ENCODE data around the gene SPRED2. TPM values are rescaled to one million over a fixed set of nuclear protein-coding genes. Genes with fewer than 3 reads are reported as not detected.

Gene SPRED2
- total and polyA plus RNA-seq, 3 donors from 2014 or later = 10.0 to 14.1 (median 11.3) TPM

- WGBS, 2 donors = 85 to 88% methylated on average over 2 of the region's 2 CpGs
- intact Hi-C loops (cut with DNase I; ENCODE audit: low total_unique reads) = no loop called here
- no peak for DNase-seq
- Histone ChIP-seq H3K27ac (no peak overlapping the region), H3K4me1 (no peaks in the 10 kb centered on the region), H3K36me3 (ENCODE audit: low read depth, missing control alignments) (no peaks in the 10 kb centered on the region), H3K27me3 (no peaks in the 10 kb centered on the region), H3K4me3 (no peak overlapping the region), H3K9me3 (no peaks in the 10 kb centered on the region)
- TF ChIP-seq POLR2A (IDR thresholded peaks at IDR 0.05) = no peak
- TF ChIP-seq, protein P1, sequence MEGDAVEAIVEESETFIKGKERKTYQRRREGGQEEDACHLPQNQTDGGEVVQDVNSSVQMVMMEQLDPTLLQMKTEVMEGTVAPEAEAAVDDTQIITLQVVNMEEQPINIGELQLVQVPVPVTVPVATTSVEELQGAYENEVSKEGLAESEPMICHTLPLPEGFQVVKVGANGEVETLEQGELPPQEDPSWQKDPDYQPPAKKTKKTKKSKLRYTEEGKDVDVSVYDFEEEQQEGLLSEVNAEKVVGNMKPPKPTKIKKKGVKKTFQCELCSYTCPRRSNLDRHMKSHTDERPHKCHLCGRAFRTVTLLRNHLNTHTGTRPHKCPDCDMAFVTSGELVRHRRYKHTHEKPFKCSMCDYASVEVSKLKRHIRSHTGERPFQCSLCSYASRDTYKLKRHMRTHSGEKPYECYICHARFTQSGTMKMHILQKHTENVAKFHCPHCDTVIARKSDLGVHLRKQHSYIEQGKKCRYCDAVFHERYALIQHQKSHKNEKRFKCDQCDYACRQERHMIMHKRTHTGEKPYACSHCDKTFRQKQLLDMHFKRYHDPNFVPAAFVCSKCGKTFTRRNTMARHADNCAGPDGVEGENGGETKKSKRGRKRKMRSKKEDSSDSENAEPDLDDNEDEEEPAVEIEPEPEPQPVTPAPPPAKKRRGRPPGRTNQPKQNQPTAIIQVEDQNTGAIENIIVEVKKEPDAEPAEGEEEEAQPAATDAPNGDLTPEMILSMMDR (IDR thresholded peaks at IDR 0.05) = no peak
Observed at GRCh38 chr2:65320946-65321345, 111.5 kb downstream of the SPRED2 start.

GRCh38 chr2:65320042-65320725 is 112.2 kb downstream of the SPRED2 start:
- 77 to 80% methylated on average over 9 of the region's 9 CpGs for WGBS, 2 donors
- no peaks in the 10 kb centered on the region for H3K9me3 ChIP-seq
- no peaks in the 10 kb centered on the region for H3K4me1 ChIP-seq
- intact Hi-C loops (cut with DNase I; ENCODE audit: low total_unique reads) = no loop called here
- H3K27ac ChIP-seq = no peak overlapping the region
- TF ChIP-seq, protein P1 (IDR thresholded peaks at IDR 0.05) = no peak
- TF ChIP-seq POLR2A (IDR thresholded peaks at IDR 0.05) = no peak
- no peaks in the 10 kb centered on the region for H3K27me3 ChIP-seq
- DNase-seq = no peak
- no peaks in the 10 kb centered on the region for H3K36me3 ChIP-seq (ENCODE audit: low read depth, missing control alignments)
- no peak overlapping the region for H3K4me3 ChIP-seq

DNA sequence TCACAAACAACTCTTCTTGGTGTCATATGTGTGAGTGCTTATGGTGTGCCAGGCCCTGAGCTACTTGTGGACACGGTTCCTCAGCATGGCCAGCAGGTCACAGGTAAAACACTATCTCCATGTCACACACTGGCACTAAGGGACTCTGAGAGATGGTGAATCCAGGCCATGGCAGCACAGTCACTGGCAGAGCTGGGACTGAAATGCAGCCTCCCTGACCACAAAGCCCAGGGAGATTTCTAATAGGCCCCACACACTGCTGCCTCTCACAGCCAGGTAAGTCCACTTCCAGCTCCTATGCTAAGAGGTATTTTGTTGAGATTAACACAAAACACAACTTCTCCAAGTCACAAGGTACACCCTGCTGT is 112.7 kb downstream of the SPRED2 start:
- intact Hi-C loops (cut with DNase I; ENCODE audit: low total_unique reads) = no loop called here
- TF ChIP-seq, protein P1 (IDR thresholded peaks at IDR 0.05) = no peak
- no peak for TF ChIP-seq POLR2A (IDR thresholded peaks at IDR 0.05)
- Histone ChIP-seq H3K27me3 (no peaks in the 10 kb centered on the region), H3K4me3 (no peak overlapping the region), H3K27ac (no peak overlapping the region), H3K4me1 (no peaks in the 10 kb centered on the region), H3K9me3 (no peaks in the 10 kb centered on the region), H3K36me3 (ENCODE audit: low read depth, missing control alignments) (no peaks in the 10 kb centered on the region)
- WGBS, 2 donors = 80 to 100% methylated on average over 1 of the region's 1 CpG
- no peak for DNase-seq

DNA sequence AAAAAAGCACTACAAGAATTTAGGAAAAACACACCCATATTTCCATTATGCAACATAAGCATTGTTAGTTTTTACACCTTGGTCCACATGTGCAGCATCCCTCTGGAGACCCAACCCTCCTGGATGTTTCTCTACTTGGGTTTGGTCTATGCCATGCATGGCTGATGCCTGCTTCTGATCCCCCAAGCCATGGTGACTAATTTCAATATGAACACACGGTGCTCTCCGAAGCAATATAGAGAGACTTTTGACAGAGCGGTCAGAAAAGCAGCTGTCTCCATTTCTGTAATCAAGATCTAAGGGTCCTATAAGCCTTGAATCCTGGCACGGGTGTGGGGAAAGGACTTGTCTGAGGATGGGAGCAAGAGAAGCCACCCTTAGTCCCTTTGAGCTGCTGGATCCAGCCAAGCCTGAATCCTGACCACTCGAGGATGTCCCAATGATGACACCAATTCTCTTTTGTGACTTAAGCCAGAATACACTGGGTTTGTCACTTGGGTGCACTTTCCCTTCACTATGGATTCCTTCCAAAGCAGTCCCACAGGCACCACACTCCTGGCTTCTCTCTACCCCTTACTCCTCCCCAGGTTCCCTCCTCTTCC is 113.2 kb downstream of the SPRED2 start:
- intact Hi-C loops (cut with DNase I; ENCODE audit: low total_unique reads) = no loop called here

More for the DNA sequence above, 113.2 kb downstream of the SPRED2 start:
- Histone ChIP-seq H3K36me3 (ENCODE audit: low read depth, missing control alignments) (no peaks in the 10 kb centered on the region), H3K4me1 (no peaks in the 10 kb centered on the region), H3K27me3 (no peaks in the 10 kb centered on the region), H3K27ac (no peak overlapping the region), H3K9me3 (no peaks in the 10 kb centered on the region), H3K4me3 (no peak overlapping the region)
- no peak for DNase-seq
- 97 to 99% methylated on average over 5 of the region's 5 CpGs for WGBS, 2 donors
- TF ChIP-seq POLR2A (IDR thresholded peaks at IDR 0.05) = no peak
- TF ChIP-seq, protein P1 (IDR thresholded peaks at IDR 0.05) = no peak

Measured in testis (tissue), 3 donors.